Nephron (organoid): ENCODE results near the gene DEPDC4.
A peak's percentile ranks its signal among the peaks of the same experiment; 100 is the strongest.
"Not testable (repeated sequence)": the region's sequence is repeated elsewhere in the genome, so short reads cannot be mapped to it uniquely, and the experiment has no call there.

ENCODE experiments used
- H3K27ac Mint-ChIP-seq, 3 experiments: 2 replicates each; pipeline ENCODE4 v1.8.0; 2020; ENCODE audit warnings: mixed read lengths in 3 of 3, mild to moderate bottlenecking in 2 of 3, moderate library complexity in 1 of 3
- H3K27me3 Mint-ChIP-seq: 2 replicates; pipeline ENCODE4 v1.8.0; 2021; ENCODE audit warnings: low read depth, mild to moderate bottlenecking, moderate library complexity, mixed read lengths
- H3K36me3 Mint-ChIP-seq: 2 replicates; pipeline ENCODE4 v1.8.0; 2020; ENCODE audit warnings: low read depth, mixed read lengths
- H3K4me1 Mint-ChIP-seq: 2 replicates; pipeline ENCODE4 v1.8.0; 2020; ENCODE audit warnings: mixed read lengths
- H3K4me3 Mint-ChIP-seq, 3 experiments: 2 replicates each; pipeline ENCODE4 v1.8.0; 2020; ENCODE audit warnings: mild to moderate bottlenecking in 3 of 3, mixed read lengths in 3 of 3, moderate library complexity in 2 of 3
- H3K9me3 Mint-ChIP-seq: 2 replicates; pipeline ENCODE4 v1.8.0; 2020; ENCODE audit warnings: mixed read lengths
- CTCF ChIP-seq, 3 experiments: fragments of 200-600 bp; sonication (generic); IDR thresholded peaks; one replicate each; pipeline ENCODE4 v1.5.0; 2021; ENCODE audit warnings: antibody characterized with exemption in 3 of 3; ENCODE audit not compliant: unreplicated experiment in 3 of 3

The DEPDC4 gene

GRCh38 chr12:100295764-100296555 lies 29.1 kb upstream of the DEPDC4 start:
- Mint-ChIP-seq H3K9me3 (peaks cover 19% of the 10 kb centered on the region), H3K27me3 (no peaks in the 10 kb centered on the region), H3K27ac (no peak overlapping the region), H3K4me3 (no peak overlapping the region), H3K36me3 (peaks cover 70% of the 10 kb centered on the region), H3K4me1 (no peaks in the 10 kb centered on the region)
- no peak for TF ChIP-seq CTCF (IDR thresholded peaks at IDR 0.05; ENCODE audit: unreplicated experiment in 3 of 3)

GRCh38 chr12:100294366-100294765 lies 27.5 kb upstream of the DEPDC4 start:
- not testable (repeated sequence) for H3K9me3 Mint-ChIP-seq, H3K4me1 Mint-ChIP-seq, H3K27ac Mint-ChIP-seq, H3K4me3 Mint-ChIP-seq, H3K27me3 Mint-ChIP-seq
- H3K36me3 Mint-ChIP-seq, result peaks cover 64% of the 10 kb centered on the region

- H3K4me3 Mint-ChIP-seq, result no peak overlapping the region
- peaks cover 55% of the 10 kb centered on the region for H3K36me3 Mint-ChIP-seq
- no peak overlapping the region for H3K27ac Mint-ChIP-seq
- H3K4me1 Mint-ChIP-seq, result no peaks in the 10 kb centered on the region
- H3K9me3 Mint-ChIP-seq, result peaks cover 3% of the 10 kb centered on the region
- TF ChIP-seq CTCF (IDR thresholded peaks at IDR 0.05; ENCODE audit: unreplicated experiment in 3 of 3), result no peak
- H3K27me3 Mint-ChIP-seq, result no peaks in the 10 kb centered on the region
Measured at GRCh38 chr12:100293017-100293416, 26.1 kb upstream of the DEPDC4 start.

GRCh38 chr12:100290016-100290415 lies 23.1 kb upstream of the DEPDC4 start:
- no peaks in the 10 kb centered on the region for H3K27me3 Mint-ChIP-seq
- no peak for TF ChIP-seq CTCF (IDR thresholded peaks at IDR 0.05; ENCODE audit: unreplicated experiment in 3 of 3)
- no peaks in the 10 kb centered on the region for H3K4me1 Mint-ChIP-seq
- H3K27ac Mint-ChIP-seq, result no peak overlapping the region
- no peak overlapping the region for H3K4me3 Mint-ChIP-seq
- peaks cover 48% of the 10 kb centered on the region for H3K36me3 Mint-ChIP-seq
- H3K9me3 Mint-ChIP-seq, result peaks cover 3% of the 10 kb centered on the region

- Mint-ChIP-seq H3K27ac (no peak overlapping the region), H3K27me3 (no peaks in the 10 kb centered on the region), H3K4me1 (no peaks in the 10 kb centered on the region), H3K36me3 (peaks cover 48% of the 10 kb centered on the region), H3K9me3 (peaks cover 3% of the 10 kb centered on the region), H3K4me3 (no peak overlapping the region)
- TF ChIP-seq CTCF (IDR thresholded peaks at IDR 0.05; ENCODE audit: unreplicated experiment in 3 of 3), result no peak
Measured at GRCh38 chr12:100289038-100289437, 22.2 kb upstream of the DEPDC4 start.

GRCh38 chr12:100284556-100284955 lies 17.7 kb upstream of the DEPDC4 start:
- not testable (repeated sequence) for H3K9me3 Mint-ChIP-seq, H3K4me3 Mint-ChIP-seq, H3K27ac Mint-ChIP-seq, H3K27me3 Mint-ChIP-seq, H3K4me1 Mint-ChIP-seq
- peaks cover 32% of the 10 kb centered on the region for H3K36me3 Mint-ChIP-seq

- Mint-ChIP-seq H3K4me1 (peaks cover 10% of the 10 kb centered on the region), H3K9me3 (peaks cover 4% of the 10 kb centered on the region), H3K4me3 (no peak overlapping the region), H3K27me3 (no peaks in the 10 kb centered on the region), H3K27ac (peak overlapping the region in 1 of 3 experiments; percentile 66), H3K36me3 (peaks cover 30% of the 10 kb centered on the region)
- no peak for TF ChIP-seq CTCF (IDR thresholded peaks at IDR 0.05; ENCODE audit: unreplicated experiment in 3 of 3)
Measured at GRCh38 chr12:100279607-100280244, 12.8 kb upstream of the DEPDC4 start.
